GM21529 (cell line): ENCODE results near the gene WNT4.

ENCODE experiments used
- ATAC-seq: cut with Tn5 transposase; IDR thresholded peaks from one replicate; pipeline ENCODE4 v1.9.1; 2021; ENCODE audit not compliant: unreplicated experiment

The WNT4 gene

DNA sequence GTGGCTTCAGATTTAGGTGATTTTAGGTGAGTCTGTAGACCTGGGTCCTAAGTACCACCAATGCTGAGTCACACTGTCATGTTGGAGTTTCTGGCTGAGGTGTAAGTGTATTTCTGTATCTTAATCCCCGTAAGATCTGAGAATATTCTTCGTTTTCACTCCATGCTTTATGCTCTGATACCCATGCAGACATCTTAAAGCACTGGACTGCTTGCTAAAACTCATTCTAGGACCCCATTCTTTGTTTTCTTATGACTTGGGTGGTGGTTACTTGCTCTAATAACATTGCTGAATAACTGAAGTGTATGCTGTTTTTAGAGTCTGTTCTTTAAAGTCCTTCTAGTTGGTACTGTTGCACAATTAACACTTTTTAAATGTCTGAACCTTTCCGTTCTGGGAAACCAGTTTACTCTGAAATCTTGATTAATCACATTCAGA lies 53.7 kb downstream of the WNT4 start:
- no peak for ATAC-seq

DNA sequence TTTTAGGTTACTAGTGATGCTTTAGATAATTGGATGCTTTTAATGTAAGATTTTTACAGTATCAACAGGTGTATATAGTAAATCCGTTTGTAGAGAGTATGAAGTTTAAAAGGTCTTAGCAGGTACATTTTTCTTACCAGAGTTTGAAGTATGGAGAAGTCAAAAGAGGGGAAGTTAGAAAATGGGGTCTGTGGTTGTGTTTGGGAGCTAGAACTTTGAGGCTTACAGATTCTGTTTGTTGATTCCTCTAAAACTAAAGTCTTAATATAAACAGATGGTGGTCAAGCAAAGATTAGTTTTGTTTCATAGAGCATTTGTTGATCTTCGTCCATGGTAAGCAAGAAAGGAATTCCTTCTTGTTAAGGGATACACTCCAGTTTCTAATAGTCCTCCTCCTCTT lies 54.6 kb downstream of the WNT4 start:
- no peak for ATAC-seq

GRCh38 chr1:22080191-22080590 lies 62.7 kb downstream of the WNT4 start:
- ATAC-seq = no peak

GRCh38 chr1:22078133-22078532 lies 64.8 kb downstream of the WNT4 start:
- no peak for ATAC-seq

DNA sequence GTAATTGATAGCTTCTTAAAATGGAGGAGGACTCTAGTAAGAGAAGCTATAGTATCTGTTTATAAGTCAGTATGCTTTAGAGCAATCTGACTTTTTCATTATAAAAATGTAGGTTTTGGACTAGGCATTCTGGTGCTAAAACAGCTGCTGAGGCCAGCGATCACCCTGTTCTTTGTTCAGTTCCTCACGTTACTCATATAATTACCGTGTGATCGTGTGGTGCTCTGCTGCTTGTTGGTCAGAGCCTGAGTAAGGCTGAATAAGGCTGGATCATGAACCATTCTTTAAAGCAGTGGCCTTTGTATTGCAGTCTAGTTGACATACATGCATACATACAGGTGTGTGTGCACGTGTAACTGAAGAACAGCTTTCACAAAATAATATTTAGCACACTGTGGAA lies 65.2 kb downstream of the WNT4 start:
- no peak for ATAC-seq

DNA sequence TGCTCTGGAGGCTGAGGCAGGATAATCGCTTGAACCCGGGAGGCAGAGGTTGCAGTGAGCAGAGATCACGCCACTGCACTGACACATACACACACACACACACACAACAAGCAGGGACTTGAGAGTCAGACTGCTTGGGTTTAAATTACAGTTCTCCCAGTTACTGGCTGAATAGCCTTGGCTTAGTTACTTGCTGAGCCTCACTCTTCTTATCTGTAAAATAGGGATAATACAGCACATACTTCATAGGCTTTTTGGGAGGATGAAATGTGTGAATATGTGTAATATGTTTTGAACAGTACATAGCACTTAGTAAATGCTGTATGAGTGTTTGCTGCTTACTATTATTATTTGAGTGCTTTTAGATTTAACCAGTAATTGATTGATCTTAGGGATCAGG lies 66.6 kb downstream of the WNT4 start:
- no peak for ATAC-seq

DNA sequence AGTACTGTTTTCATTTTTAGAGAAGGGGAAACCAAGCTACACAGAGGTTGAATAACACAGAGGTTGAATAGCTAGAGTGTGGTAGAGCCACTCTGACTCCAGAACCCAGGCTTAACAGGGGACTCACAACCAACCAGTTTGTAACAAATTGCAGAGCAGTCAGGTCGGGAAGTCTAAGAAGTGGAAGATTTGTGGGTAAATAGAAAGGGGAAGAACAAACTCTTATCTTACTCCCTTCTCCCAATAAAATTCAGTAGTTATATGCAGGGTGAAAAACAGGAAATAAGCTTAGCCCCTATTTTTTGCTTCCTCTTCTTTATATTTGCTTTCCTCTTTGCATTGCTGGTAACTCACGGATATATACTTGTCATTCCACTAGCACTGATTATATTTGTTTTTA lies 67.2 kb downstream of the WNT4 start:
- ATAC-seq = no peak

DNA sequence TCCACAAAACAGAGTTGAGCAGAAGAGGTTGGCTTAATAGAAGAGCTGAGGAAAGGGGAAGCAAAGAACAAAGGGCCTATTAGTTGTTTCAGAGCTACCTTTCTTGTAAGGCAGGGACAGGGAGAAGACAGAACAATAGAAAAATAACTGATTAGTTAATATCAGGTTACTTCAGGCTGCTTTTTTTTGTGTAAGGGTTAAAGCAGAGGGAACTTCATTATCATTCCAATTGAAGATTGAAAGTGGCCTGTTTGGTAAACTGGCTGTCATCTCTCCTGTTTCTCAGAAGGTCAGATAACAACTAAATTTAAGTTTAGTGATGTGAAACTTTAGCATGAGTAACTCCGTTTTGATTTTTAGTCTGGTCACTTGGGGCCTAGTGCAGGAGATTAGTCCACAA lies 68.1 kb downstream of the WNT4 start:
- ATAC-seq = no peak

GRCh38 chr1:22071511-22071910 lies 71.4 kb downstream of the WNT4 start:
- no peak for ATAC-seq
